ENCODE data around the gene NOVA2.

NOVA2 gene

GRCh38 chr19:45889210-45889885 is 84.3 kb downstream of the NOVA2 start:
- no peak for DNase-seq

DNA sequence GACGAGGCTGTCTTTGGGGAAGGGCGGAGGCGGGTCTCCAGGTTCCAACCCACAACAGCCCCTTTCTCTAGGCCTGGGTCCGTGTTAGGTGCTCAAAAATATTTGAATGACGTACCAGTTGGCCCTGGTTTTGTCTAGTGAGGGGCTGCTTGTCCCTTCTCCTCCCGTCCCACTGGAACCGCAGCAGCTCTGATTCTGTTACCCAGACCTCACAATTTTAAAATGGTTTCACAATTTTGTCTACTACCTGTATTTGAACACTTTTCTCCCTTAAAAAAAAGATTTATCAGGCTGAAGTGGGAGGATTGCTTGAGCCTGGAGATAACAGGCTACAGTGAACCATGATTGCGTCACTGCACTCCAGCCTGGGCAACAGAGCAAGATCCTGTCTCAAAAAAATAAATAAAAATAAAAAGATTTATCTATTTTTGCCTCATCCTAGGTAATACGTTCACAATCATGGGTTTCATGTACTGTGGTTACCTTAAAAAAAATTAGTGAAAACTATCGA is 86.4 kb downstream of the NOVA2 start:
- DNase-seq: no peak

- peak; percentile 68 to 93 (median 86) for DNase-seq
These were observed 87.1 kb downstream of the NOVA2 start for GRCh38 chr19:45886427-45887199.

GRCh38 chr19:45885556-45886426 is 87.9 kb downstream of the NOVA2 start, which contains the start of gene IRF2BP1:
TSS of gene IRF2BP1 (minus strand) at chr19:45886141. CDS start at chr19:45885774, 367 bp downstream.
- DNase-seq: peak; percentile 48 to 93 (median 84)

DNA sequence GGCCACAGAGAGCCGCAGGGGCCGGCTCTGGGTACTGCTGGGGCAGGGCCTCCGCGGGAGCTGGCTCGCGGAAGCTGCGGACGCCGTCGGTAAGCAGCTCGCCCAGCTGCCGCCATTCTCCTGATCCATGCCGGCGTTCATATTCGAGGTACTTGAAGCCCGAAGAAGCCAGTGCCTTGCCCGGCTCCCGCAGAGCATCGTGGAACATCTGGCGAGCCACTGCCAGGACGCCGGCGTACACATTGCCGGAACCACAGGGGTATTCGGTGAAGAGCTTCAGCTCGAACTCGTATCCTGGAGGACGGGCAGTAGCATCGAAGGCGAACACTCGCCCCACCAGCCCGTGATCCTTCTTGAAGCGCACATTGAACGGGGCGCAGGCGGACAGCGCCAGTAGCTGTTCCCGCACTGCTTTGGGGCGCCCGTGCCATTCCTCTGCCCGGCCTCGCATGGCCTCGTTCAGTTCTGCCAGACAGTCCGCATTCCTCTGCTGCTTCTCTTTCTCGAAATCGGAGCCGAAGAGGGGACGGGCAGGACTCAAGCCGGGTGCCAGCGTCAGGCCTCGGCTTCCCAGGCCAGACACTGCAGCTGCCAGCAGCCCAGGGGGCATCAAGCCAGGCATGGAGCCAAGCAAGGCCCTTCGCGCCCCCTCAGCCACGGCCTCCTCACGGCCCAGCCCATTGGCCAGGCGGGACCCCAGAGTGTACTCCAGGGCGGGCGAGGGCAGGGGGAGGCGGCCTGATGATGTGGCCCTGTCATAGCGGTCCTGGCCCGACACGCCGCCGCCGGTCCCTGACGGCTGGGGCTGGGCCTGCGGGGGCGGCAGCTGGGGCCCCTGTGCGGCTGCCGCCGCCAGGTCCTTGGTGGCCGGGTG is 88.7 kb downstream of the NOVA2 start:
- peak in 2 of 14 donors; percentile 6 to 36 for DNase-seq

- no peak for DNase-seq
These were observed 89.6 kb downstream of the NOVA2 start for GRCh38 chr19:45883881-45884681.
